ENCODE measurements around the gene CDRT15.

CDRT15 gene

DNA sequence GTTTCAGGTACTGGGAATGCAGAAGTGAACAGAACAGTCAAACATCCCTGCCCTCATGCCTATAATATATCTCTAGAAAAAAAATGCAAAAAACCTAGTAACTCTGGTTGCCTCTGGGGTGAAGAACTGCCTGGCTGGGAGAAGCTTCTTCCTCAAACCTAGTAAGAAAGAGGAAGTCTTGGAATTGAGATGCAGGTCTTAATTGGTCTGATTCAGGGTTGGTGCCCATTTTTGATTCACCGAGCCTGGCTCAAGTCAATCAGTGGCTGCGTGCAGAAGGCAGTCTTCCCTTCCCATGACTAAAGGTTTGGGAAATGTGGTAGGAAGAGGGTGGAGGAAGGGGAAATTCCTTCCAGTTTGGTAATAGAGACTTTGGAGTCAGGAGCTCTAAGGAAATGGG is 22.4 kb downstream of the CDRT15 start:
- TF ChIP-seq, protein P1, sequence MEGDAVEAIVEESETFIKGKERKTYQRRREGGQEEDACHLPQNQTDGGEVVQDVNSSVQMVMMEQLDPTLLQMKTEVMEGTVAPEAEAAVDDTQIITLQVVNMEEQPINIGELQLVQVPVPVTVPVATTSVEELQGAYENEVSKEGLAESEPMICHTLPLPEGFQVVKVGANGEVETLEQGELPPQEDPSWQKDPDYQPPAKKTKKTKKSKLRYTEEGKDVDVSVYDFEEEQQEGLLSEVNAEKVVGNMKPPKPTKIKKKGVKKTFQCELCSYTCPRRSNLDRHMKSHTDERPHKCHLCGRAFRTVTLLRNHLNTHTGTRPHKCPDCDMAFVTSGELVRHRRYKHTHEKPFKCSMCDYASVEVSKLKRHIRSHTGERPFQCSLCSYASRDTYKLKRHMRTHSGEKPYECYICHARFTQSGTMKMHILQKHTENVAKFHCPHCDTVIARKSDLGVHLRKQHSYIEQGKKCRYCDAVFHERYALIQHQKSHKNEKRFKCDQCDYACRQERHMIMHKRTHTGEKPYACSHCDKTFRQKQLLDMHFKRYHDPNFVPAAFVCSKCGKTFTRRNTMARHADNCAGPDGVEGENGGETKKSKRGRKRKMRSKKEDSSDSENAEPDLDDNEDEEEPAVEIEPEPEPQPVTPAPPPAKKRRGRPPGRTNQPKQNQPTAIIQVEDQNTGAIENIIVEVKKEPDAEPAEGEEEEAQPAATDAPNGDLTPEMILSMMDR (conservative IDR thresholded peaks at IDR 0.05), result no peak
- no peak for TF ChIP-seq ZFX (IDR thresholded peaks at IDR 0.05)
- no peak overlapping the region for H3K27ac ChIP-seq

DNA sequence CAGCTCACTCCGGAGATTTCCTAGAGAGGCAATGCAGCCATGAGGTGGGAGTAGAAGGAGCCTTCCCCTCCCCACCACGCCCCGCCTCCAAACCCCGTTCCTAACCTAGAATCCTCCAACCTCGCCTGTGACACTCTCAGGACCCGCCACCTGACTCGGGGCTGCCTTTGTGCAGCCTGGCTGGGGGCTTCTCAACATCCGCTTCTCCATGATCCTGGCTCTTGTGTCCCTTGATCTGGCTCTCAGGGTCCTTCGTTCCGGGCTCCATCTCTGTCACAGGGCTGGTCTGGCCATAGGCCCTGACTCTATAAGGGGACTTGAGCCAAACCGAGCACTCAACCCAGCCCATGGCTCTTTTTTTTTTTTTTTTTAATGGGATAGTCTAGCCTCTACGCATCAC is 24.3 kb downstream of the CDRT15 start:
- H3K27ac ChIP-seq, result no peak overlapping the region

DNA sequence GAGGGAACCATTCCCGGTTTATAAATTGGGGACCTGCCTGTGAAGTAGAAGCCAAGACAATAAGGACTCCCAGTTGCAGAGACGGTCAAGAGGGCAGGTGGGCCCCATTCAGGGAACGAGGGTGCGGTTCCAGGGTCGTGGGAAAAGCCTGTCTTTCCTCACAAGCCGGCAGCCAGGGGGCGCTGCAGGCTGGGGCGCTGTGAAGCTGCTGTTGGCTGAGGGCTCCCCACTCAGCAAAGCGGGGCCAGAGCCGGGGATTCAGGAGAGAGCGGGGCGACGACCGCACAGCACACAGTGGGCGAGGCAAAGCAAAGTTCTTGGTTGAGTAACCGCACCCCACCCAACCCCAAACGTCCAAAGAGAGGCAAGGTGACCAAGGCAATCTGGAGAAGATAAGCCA is 24.9 kb downstream of the CDRT15 start:
- TF ChIP-seq ZFX (IDR thresholded peaks at IDR 0.05), result no peak
- TF ChIP-seq, protein P1 (conservative IDR thresholded peaks at IDR 0.05), result peak; percentile 39
- no peak overlapping the region for H3K27ac ChIP-seq

More for the DNA sequence above, 24.3 kb downstream of the CDRT15 start:
- no peak for TF ChIP-seq ZFX (IDR thresholded peaks at IDR 0.05)
- TF ChIP-seq, protein P1 (conservative IDR thresholded peaks at IDR 0.05), result no peak

DNA sequence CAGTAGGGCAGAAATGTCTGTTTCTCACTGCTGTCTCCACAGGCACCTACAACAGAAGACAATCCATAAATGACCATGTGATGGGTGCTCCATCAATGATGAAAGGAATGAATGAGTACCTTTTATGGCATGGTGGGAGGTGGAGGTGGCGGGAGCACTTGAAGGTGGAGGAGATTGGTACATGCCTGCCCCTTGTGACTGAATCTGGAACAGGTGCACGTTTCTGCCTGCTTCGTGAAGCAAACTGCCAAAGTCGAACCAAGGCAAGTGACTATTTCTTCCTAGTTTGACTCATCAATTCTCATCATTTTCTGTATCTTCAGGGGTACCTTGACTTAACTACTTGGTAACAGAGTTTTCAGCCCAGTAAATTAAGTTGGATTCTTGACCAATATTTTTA is 25.4 kb downstream of the CDRT15 start:
- H3K27ac ChIP-seq, result no peak overlapping the region
- TF ChIP-seq ZFX (IDR thresholded peaks at IDR 0.05), result no peak
- TF ChIP-seq, protein P1 (conservative IDR thresholded peaks at IDR 0.05), result no peak

DNA sequence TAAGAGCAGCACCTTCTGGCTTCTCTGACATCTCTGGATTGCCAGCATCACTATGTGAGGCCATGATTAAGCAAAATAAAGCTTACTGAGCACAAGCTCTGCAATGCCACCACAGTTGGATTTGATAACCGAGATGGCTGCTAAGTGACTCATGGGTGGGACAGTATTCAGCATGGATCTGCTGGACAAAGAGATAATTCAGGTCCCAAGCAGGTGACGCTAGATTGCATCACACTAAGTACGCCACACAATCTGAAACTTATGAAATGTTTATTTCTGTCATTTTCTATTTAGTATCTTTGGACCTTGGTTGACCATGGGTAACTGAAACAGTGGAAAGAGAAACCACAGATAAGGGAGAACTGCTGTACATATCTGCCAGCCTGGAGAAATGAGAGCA is 27.4 kb downstream of the CDRT15 start:
- no peak overlapping the region for H3K27ac ChIP-seq
- TF ChIP-seq, protein P1 (conservative IDR thresholded peaks at IDR 0.05), result no peak
- no peak for TF ChIP-seq ZFX (IDR thresholded peaks at IDR 0.05)

DNA sequence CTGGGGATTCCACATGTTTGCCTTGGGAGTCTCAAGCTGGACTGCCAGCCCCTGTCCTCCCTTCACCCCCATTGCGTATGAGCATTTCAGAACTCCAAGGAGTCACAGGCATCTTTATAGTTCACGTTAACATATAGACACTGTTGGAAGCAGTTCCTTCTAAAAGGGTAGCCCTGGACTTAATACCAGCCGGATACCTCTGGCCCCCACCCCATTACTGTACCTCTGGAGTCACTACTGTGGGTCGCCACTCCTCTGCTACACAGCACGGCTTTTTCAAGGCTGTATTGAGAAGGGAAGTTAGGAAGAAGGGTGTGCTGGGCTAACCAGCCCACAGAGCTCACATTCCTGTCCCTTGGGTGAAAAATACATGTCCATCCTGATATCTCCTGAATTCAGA is 28.9 kb downstream of the CDRT15 start:
- no peak for TF ChIP-seq ZFX (IDR thresholded peaks at IDR 0.05)
- TF ChIP-seq, protein P1 (conservative IDR thresholded peaks at IDR 0.05), result no peak
- no peak overlapping the region for H3K27ac ChIP-seq

DNA sequence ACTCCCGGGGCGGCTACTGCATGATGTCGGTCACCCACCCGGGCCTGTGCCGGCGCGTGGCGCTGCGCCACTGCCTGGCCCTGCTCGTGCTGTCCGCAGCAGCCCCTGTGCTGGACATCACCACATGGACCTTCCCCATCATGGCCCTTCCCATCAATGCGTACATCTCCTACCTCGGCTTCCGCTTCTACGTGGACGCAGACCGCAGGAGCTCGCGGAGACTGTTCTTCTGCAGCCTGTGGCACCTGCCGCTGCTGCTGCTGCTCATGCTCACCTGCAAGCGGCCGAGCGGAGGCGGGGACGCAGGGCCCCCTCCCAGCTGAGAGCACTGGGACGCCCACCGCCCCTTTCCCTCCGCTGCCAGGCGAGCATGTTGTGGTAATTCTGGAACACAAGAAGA is 29.8 kb downstream of the CDRT15 start:
- no peak overlapping the region for H3K27ac ChIP-seq
- no peak for TF ChIP-seq ZFX (IDR thresholded peaks at IDR 0.05)
- TF ChIP-seq, protein P1 (conservative IDR thresholded peaks at IDR 0.05), result no peak

All from C4-2B (cell line).